Karpas-422 (cell line): ENCODE data around the gene SCEL. TPM values are rescaled to one million over a fixed set of nuclear protein-coding genes. Genes with fewer than 3 reads are reported as not detected.

ENCODE experiments used
- DNase-seq: peaks from one replicate; pipeline ENCODE4 v3.0.0-alpha.2; 2015
- H2AFZ ChIP-seq: fragments of 200-600 bp; sonication (generic); 2 replicates; pipeline ENCODE4 v1.6.1; 2014; ENCODE audit warnings: antibody characterized with exemption, low read length, mixed read lengths
- H3K27ac ChIP-seq: fragments of 200-600 bp; sonication (generic); 2 replicates; pipeline ENCODE4 v1.5.1; 2014; ENCODE audit warnings: mild to moderate bottlenecking, low read length, moderate library complexity
- H3K27me3 ChIP-seq: fragments of 200-600 bp; sonication (generic); 2 replicates; pipeline ENCODE4 v1.6.1; 2014; ENCODE audit warnings: low read length, mixed read lengths
- H3K36me3 ChIP-seq: fragments of 200-600 bp; sonication (generic); 2 replicates; pipeline ENCODE4 v1.6.1; 2014; ENCODE audit warnings: low read length, mixed read lengths; ENCODE audit not compliant: insufficient read depth
- H3K4me1 ChIP-seq: fragments of 200-600 bp; sonication (generic); 2 replicates; pipeline ENCODE4 v1.6.1; 2014; ENCODE audit warnings: mild to moderate bottlenecking, low read length, mixed read lengths
- H3K4me2 ChIP-seq: fragments of 200-600 bp; sonication (generic); 2 replicates; pipeline ENCODE4 v1.6.1; 2014; ENCODE audit warnings: low read length, low read depth, mild to moderate bottlenecking; ENCODE audit not compliant: poor library complexity, severe bottlenecking
- H3K4me3 ChIP-seq: fragments of 200-600 bp; sonication (generic); 2 replicates; pipeline ENCODE4 v1.5.1; 2014; ENCODE audit warnings: mild to moderate bottlenecking, antibody characterized with exemption, low read length, mixed read lengths
- H3K79me2 ChIP-seq: fragments of 200-600 bp; sonication (generic); 2 replicates; pipeline ENCODE4 v1.6.1; 2014; ENCODE audit warnings: mild to moderate bottlenecking, low read length, mixed read lengths
- H3K9ac ChIP-seq: fragments of 200-600 bp; sonication (generic); 2 replicates; pipeline ENCODE4 v1.6.0; 2014; ENCODE audit warnings: low read length
- H3K9me2 ChIP-seq: fragments of 200-600 bp; sonication (generic), shearing (Covaris generic); replicated peaks from 2 replicates; pipeline ENCODE4 v1.6.0; 2014; ENCODE audit warnings: mild to moderate bottlenecking, low read length, moderate library complexity; ENCODE audit not compliant: insufficient read depth
- H3K9me3 ChIP-seq: fragments of 300-700, 200-600 bp; sonication (generic); 2 replicates; pipeline ENCODE4 v1.6.1; 2014; ENCODE audit warnings: low read length, mixed read lengths
- H4K20me1 ChIP-seq: fragments of 200-600 bp; sonication (generic); 2 replicates; pipeline ENCODE4 v1.6.1; 2014; ENCODE audit warnings: mild to moderate bottlenecking, antibody characterized with exemption, low read length, low read depth; ENCODE audit not compliant: insufficient read depth
- small RNA-seq: library from RNA; depleted of rRNA; stranded (forward); fragments of <200 nt; gene quantifications from one replicate; pipeline ENCODE3, GENCODE V24; 2014
- total RNA-seq: library from RNA; depleted of rRNA; stranded (reverse); fragments of >200 nt; shearing (Covaris generic); gene quantifications from 2 replicates; pipeline ENCODE4 v1.2.3, GENCODE V29; 2014; ENCODE audit warnings: low replicate concordance; rRNA removed

Gene SCEL
- total RNA-seq, 1 experiment from 2014 or later, result not detected

DNA sequence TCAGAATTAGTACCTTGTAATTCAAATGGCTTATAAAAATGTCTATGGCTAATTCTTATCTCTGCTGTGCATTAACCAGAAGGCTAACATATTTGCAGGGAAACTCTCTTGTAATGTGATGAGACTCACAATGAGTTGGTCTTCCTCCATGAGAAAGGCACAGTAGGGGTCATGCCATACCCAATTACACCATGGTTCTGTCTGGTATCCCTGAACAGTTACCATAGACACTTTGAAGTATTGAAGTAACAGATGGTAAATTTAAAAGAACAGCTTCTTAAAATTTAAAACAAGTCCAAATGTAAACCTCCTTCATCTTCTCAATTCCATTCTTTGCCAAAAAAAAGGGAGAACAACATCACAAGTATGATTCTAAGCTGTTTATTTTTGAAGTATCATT, 139.3 kb downstream of the SCEL start:
- Histone ChIP-seq H4K20me1 (no peaks in the 10 kb centered on the region), H3K9me2 (no peaks in the 10 kb centered on the region), H3K4me2 (no peak overlapping the region), H3K4me3 (no peak overlapping the region), H3K9me3 (no peaks in the 10 kb centered on the region), H3K36me3 (no peaks in the 10 kb centered on the region), H3K79me2 (no peaks in the 10 kb centered on the region), H2AFZ (no peak overlapping the region), H3K27ac (no peak overlapping the region), H3K9ac (no peak overlapping the region), H3K27me3 (no peaks in the 10 kb centered on the region), H3K4me1 (no peaks in the 10 kb centered on the region)
- no peak for DNase-seq

DNA sequence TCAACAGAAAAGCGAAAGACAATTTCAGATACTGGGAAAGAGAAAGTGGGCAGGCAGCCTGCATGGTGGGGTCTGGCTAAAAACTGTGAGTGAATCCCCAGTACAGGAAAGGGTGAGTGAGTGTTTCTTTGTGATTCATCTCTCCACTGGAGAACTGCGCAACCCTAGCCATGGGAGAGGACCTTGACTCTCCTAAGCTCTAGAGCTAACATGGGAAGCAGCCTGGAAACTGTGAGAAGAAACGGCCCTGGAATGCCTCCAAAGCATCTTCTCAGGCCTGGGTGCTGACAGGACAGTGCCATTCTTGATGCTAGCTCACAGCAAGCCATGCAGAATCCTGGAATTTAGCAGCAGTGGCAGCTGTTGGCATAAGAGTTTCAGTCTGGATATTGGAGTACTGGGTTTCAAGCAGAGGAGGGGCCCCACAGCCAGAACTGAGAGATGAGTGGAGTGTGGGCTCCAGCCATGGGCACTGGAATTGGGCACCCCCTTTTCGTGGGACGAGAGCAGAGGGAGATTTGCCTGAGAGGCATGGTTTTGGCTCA, 143.3 kb downstream of the SCEL start:
- Histone ChIP-seq H3K4me2 (no peak overlapping the region), H4K20me1 (no peaks in the 10 kb centered on the region), H3K27me3 (no peaks in the 10 kb centered on the region), H3K9me3 (no peaks in the 10 kb centered on the region), H3K4me1 (no peaks in the 10 kb centered on the region), H3K9me2 (no peaks in the 10 kb centered on the region), H3K79me2 (no peaks in the 10 kb centered on the region), H3K27ac (no peak overlapping the region), H3K36me3 (no peaks in the 10 kb centered on the region), H3K9ac (no peak overlapping the region), H2AFZ (no peak overlapping the region), H3K4me3 (no peak overlapping the region)
- no peak for DNase-seq

DNA sequence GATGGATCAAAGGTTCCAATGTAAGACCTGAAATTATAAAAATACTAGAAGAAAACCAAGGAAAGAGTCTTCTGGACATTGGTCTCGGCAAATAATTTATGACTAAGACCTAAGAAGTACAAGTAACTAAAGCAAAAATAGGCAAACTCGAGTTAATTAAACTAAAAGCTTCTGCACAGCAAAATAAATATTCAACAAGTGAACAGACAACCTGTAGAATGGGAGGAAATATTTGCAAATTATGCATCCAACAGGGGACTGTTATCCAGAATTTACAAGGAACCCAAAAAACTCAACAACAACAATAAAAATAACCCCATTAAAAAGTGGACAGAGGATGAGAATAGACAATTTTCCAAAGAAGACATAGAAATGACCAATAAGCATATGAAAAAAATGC, 152.3 kb downstream of the SCEL start:
- H3K4me3 ChIP-seq, result no peak overlapping the region
- H3K4me2 ChIP-seq, result no peak overlapping the region
- H3K9ac ChIP-seq, result no peak overlapping the region
- H3K9me2 ChIP-seq, result no peaks in the 10 kb centered on the region
- no peak for DNase-seq
- no peaks in the 10 kb centered on the region for H3K79me2 ChIP-seq
- H3K27me3 ChIP-seq, result no peaks in the 10 kb centered on the region
- H3K4me1 ChIP-seq, result no peaks in the 10 kb centered on the region
- no peaks in the 10 kb centered on the region for H3K36me3 ChIP-seq
- H3K9me3 ChIP-seq, result no peaks in the 10 kb centered on the region
- H2AFZ ChIP-seq, result no peak overlapping the region
- H3K27ac ChIP-seq, result no peak overlapping the region
- H4K20me1 ChIP-seq, result no peaks in the 10 kb centered on the region

DNA sequence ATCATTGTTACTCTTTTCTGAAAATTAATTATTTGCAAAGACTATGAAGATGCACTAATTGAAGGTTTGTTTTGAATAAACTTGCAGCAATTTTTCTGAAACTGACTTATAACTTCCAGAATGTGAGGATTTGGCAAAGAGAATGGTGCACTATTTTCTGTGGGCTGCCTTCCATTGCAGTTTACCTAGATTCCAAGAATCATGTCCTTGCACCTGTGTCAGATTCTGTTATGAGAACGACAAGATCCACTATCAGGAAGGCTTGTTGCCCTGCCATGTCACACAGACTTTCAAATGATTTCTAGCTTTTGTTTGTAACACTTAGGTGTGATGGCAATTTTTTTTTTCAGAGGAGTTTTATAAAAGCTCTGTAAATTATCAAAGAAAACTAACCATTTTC, 156.4 kb downstream of the SCEL start:
- H3K4me1 ChIP-seq, result peaks cover 1% of the 10 kb centered on the region
- H4K20me1 ChIP-seq, result no peaks in the 10 kb centered on the region
- no peaks in the 10 kb centered on the region for H3K36me3 ChIP-seq
- no peak overlapping the region for H3K27ac ChIP-seq
- no peaks in the 10 kb centered on the region for H3K9me2 ChIP-seq
- no peak overlapping the region for H3K4me3 ChIP-seq
- no peaks in the 10 kb centered on the region for H3K79me2 ChIP-seq
- H3K9ac ChIP-seq, result no peak overlapping the region
- H3K9me3 ChIP-seq, result no peaks in the 10 kb centered on the region
- no peak overlapping the region for H3K4me2 ChIP-seq
- H2AFZ ChIP-seq, result no peak overlapping the region
- no peak for DNase-seq
- H3K27me3 ChIP-seq, result no peaks in the 10 kb centered on the region

DNA sequence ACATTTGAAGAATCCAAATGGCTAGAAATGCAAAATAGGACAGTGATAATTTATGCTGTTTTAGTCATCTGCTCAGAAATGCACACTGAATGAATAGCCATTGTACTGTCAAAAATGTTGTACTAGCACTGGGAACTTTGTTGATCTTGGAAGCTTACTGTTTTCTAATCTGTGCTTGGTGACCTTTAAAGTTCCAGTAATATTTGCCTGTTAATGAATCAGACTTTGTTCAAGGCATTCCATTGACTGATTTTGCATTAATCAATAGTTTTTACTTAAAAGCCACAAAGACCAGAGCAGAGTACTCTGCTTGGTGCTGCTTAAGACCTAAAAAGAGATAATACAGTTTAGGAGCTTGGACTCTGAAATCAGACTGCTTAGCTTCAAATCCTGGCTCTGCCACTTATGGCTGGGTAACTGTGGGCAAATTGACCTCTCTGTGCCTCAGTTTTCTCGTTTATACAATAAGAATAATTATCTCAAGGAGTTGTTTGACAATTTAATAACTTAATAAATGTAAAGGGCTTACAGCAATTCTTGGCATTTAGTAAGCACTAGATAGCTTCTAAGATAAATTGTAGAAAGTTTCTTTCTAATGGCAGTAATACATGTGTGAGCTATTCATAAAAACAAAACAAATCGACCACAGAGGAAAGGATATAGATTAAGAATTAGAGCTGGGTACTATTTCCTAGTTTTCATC, 157.4 kb downstream of the SCEL start:
- Histone ChIP-seq H3K9me3 (no peaks in the 10 kb centered on the region), H3K4me3 (no peak overlapping the region), H4K20me1 (no peaks in the 10 kb centered on the region), H3K36me3 (no peaks in the 10 kb centered on the region), H3K9me2 (no peaks in the 10 kb centered on the region), H3K27ac (no peak overlapping the region), H3K79me2 (no peaks in the 10 kb centered on the region), H3K4me1 (peaks cover 6% of the 10 kb centered on the region), H3K9ac (no peak overlapping the region), H2AFZ (no peak overlapping the region), H3K4me2 (no peak overlapping the region), H3K27me3 (no peaks in the 10 kb centered on the region)
- DNase-seq, result no peak

DNA sequence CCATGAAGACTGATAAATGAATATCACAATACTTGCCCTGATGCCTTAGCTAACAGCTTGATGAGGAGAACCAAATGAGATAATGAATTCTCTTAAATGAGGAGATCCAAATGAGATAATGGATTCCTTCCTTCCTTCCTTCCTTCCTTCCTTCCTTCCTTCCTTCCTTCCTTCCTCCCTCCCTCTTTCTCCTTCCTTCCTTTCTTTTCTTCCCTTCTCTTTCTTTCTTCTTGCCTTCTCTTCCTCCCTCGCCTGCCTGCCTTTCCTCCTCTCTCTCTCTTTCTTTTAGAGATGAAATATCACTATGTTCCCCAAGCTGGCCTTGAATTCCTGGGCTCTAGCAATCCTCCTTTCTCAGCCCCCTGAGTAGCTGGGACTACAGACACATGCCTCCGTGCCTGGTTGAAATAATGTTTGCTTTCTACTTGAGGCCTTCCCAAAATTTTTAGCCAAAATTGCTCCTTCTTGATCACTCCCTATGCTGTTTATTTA, 158.0 kb downstream of the SCEL start:
- no peak overlapping the region for H3K4me2 ChIP-seq
- H3K27me3 ChIP-seq, result no peaks in the 10 kb centered on the region
- no peaks in the 10 kb centered on the region for H3K79me2 ChIP-seq

More for the DNA sequence above, 158.0 kb downstream of the SCEL start:
- H2AFZ ChIP-seq, result no peak overlapping the region
- H3K9me3 ChIP-seq, result no peaks in the 10 kb centered on the region
- H3K9me2 ChIP-seq, result no peaks in the 10 kb centered on the region
- no peak overlapping the region for H3K9ac ChIP-seq
- H3K4me3 ChIP-seq, result no peak overlapping the region
- no peak for DNase-seq
- no peak overlapping the region for H3K27ac ChIP-seq
- no peaks in the 10 kb centered on the region for H3K36me3 ChIP-seq
- no peaks in the 10 kb centered on the region for H4K20me1 ChIP-seq
- peaks cover 10% of the 10 kb centered on the region for H3K4me1 ChIP-seq

Small RNA genes within 50 kb of the gene (small RNA-seq; reads per million reads assigned to genes)
- not detected for gene RNY3P7
- not detected for gene SPTLC1P5

Other genes starting within 250 kb of the SCEL start
- 178 and 188 TPM in 2 replicates for gene MYCBP2, start 208.6 kb upstream of the SCEL start, total RNA-seq
- 4.4 and 7.1 TPM in 2 replicates for gene SLAIN1, start 162.0 kb downstream of the SCEL start, total RNA-seq